Measurements from ENCODE around the gene ANKRD37. TPM values are rescaled to one million over a fixed set of nuclear protein-coding genes. Genes with fewer than 3 reads are reported as not detected.

ANKRD37 gene
- total RNA-seq, 1 donor from 2014 or later = 4.2 TPM

DNA sequence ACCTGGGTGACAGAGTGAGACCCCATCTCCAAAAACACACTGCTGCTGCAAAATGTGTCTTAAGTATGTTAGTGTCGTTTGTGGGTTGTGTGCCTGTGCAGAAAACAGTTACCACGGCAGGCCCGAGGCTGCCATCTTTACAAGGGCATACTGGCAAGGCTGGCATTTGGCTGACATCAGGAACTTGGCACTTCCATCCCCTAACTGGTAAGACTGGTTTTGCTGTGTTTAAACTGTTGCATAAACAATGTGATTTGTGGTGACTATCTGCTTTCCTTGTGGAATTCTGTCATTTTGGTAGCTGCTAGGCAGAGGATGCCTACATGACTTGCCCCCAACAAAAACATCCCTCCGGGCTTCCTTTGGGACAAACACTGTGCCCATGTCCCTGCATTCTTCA, 13.2 kb upstream of the ANKRD37 start:
- Mint-ChIP-seq H3K27ac (ENCODE audit: unreplicated experiment) (no peak overlapping the region), H3K4me3 (ENCODE audit: unreplicated experiment) (no peak overlapping the region), H3K27me3 (ENCODE audit: unreplicated experiment) (no peaks in the 10 kb centered on the region), H3K4me1 (ENCODE audit: unreplicated experiment) (peaks cover 10% of the 10 kb centered on the region), H3K36me3 (ENCODE audit: unreplicated experiment) (peaks cover 29% of the 10 kb centered on the region), H3K9me3 (ENCODE audit: unreplicated experiment) (peaks cover 13% of the 10 kb centered on the region)
- TF ChIP-seq, protein P1, sequence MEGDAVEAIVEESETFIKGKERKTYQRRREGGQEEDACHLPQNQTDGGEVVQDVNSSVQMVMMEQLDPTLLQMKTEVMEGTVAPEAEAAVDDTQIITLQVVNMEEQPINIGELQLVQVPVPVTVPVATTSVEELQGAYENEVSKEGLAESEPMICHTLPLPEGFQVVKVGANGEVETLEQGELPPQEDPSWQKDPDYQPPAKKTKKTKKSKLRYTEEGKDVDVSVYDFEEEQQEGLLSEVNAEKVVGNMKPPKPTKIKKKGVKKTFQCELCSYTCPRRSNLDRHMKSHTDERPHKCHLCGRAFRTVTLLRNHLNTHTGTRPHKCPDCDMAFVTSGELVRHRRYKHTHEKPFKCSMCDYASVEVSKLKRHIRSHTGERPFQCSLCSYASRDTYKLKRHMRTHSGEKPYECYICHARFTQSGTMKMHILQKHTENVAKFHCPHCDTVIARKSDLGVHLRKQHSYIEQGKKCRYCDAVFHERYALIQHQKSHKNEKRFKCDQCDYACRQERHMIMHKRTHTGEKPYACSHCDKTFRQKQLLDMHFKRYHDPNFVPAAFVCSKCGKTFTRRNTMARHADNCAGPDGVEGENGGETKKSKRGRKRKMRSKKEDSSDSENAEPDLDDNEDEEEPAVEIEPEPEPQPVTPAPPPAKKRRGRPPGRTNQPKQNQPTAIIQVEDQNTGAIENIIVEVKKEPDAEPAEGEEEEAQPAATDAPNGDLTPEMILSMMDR (IDR thresholded peaks at IDR 0.05) = no peak
- DNase-seq (ENCODE audit: extremely low spot score, unreplicated experiment) = no peak

DNA sequence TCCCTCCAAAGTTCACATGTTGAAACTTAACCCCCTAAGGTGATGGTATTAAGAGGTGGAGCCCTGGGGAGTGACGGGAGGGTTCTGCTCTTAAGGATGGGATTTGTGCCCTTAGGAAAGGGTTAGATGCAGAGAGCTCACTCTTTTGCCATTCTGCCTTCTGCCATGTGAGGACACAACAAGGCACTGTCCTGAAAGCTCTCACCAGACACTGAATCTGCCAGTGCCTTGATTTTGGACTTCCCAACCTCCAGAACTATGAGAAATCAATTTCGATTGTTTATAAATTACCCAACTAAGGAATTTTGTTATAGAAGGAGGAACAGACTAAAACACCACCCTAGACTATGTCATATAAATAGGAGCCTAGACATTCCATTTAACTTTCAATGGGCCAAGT, 12.6 kb upstream of the ANKRD37 start:
- Mint-ChIP-seq H3K4me3 (ENCODE audit: unreplicated experiment) (no peak overlapping the region), H3K9me3 (ENCODE audit: unreplicated experiment) (peaks cover 13% of the 10 kb centered on the region), H3K27ac (ENCODE audit: unreplicated experiment) (no peak overlapping the region), H3K4me1 (ENCODE audit: unreplicated experiment) (peaks cover 10% of the 10 kb centered on the region), H3K27me3 (ENCODE audit: unreplicated experiment) (no peaks in the 10 kb centered on the region), H3K36me3 (ENCODE audit: unreplicated experiment) (peaks cover 24% of the 10 kb centered on the region)
- TF ChIP-seq, protein P1 (IDR thresholded peaks at IDR 0.05) = no peak
- no peak for DNase-seq (ENCODE audit: extremely low spot score, unreplicated experiment)

DNA sequence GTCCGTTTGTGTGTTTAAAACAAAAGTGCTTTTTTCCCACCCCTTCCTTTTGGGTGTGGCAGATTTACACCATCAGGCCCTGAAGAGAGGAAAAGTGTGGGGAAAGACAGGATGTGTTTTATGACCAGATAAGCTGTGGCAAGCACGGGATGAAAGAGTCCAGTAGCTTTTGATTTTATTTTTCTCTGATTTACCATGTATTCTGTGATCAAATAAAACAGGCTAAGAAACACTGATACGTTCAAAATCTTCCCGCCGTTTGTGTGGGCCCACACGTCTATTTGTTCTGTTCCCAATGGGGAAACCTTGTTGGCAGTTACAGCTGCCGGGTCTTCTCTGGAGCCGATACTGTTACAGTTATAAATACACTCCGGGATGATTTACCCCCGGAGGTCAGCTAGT, 11.7 kb upstream of the ANKRD37 start:
- Mint-ChIP-seq H3K4me3 (ENCODE audit: unreplicated experiment) (peak overlapping the region; percentile 8), H3K4me1 (ENCODE audit: unreplicated experiment) (peaks cover 10% of the 10 kb centered on the region), H3K9me3 (ENCODE audit: unreplicated experiment) (peaks cover 10% of the 10 kb centered on the region), H3K27ac (ENCODE audit: unreplicated experiment) (no peak overlapping the region), H3K36me3 (ENCODE audit: unreplicated experiment) (peaks cover 22% of the 10 kb centered on the region), H3K27me3 (ENCODE audit: unreplicated experiment) (no peaks in the 10 kb centered on the region)
- no peak for DNase-seq (ENCODE audit: extremely low spot score, unreplicated experiment)
- TF ChIP-seq, protein P1 (IDR thresholded peaks at IDR 0.05) = no peak

DNA sequence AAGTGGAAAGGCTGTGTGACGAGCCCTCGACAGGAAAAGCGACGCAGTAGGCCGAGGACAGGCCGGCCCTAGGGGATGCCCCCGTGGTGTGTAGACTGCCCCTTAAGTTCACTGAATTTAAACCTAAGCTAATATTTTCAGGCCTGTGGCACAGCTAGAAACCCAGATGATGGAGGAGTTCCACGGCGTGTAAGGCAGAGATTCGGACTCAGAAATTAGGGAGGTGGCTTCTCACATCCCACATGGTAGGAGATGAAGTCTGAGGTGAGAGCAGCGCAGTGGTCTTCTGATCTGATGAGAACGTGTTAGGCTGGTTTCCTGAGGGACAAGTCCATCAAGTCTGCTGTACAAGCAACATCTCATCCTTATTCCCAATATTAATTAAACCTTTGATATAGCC, 8.7 kb upstream of the ANKRD37 start:
- Mint-ChIP-seq H3K4me1 (ENCODE audit: unreplicated experiment) (peaks cover 10% of the 10 kb centered on the region), H3K36me3 (ENCODE audit: unreplicated experiment) (peaks cover 4% of the 10 kb centered on the region), H3K27me3 (ENCODE audit: unreplicated experiment) (no peaks in the 10 kb centered on the region), H3K4me3 (ENCODE audit: unreplicated experiment) (no peak overlapping the region), H3K9me3 (ENCODE audit: unreplicated experiment) (peaks cover 3% of the 10 kb centered on the region), H3K27ac (ENCODE audit: unreplicated experiment) (no peak overlapping the region)
- TF ChIP-seq, protein P1 (IDR thresholded peaks at IDR 0.05) = no peak
- DNase-seq (ENCODE audit: extremely low spot score, unreplicated experiment) = no peak

DNA sequence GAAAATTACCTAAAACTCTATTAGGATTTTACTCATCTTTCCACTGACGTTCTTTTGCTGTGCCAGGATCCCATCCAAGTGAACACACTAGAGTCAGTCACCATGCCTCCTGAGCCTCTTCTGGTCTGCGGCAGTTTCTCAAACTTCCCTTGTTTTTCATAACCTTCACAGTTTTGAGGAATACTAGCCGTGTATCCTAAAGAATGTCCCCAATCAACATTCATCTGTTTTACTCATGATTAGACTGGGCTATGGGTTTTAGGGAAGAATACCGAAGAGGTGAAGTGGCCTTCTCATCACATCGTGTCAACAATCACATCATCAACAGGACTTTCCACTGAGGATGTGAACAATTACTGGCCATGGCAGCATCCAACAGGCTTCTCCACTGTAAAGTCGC, 5.7 kb upstream of the ANKRD37 start:
- TF ChIP-seq, protein P1 (IDR thresholded peaks at IDR 0.05) = no peak
- Mint-ChIP-seq H3K4me1 (ENCODE audit: unreplicated experiment) (peaks cover 12% of the 10 kb centered on the region), H3K27me3 (ENCODE audit: unreplicated experiment) (no peaks in the 10 kb centered on the region), H3K27ac (ENCODE audit: unreplicated experiment) (no peak overlapping the region), H3K36me3 (ENCODE audit: unreplicated experiment) (no peaks in the 10 kb centered on the region), H3K4me3 (ENCODE audit: unreplicated experiment) (no peak overlapping the region), H3K9me3 (ENCODE audit: unreplicated experiment) (peaks cover 3% of the 10 kb centered on the region)
- DNase-seq (ENCODE audit: extremely low spot score, unreplicated experiment) = no peak
